LNCAP (cell line): ENCODE data around the gene NAP1L4.

Experiments
- CTCF ChIP-seq: fragments of 450-650 bp; IDR thresholded peaks from 2 replicates; pipeline ENCODE4 v1.5.1; 2017; ENCODE audit warnings: mild to moderate bottlenecking

Gene NAP1L4

GRCh38 chr11:2989551-2989950 is 2.6 kb downstream of the NAP1L4 start:
- TF ChIP-seq CTCF: no peak

DNA sequence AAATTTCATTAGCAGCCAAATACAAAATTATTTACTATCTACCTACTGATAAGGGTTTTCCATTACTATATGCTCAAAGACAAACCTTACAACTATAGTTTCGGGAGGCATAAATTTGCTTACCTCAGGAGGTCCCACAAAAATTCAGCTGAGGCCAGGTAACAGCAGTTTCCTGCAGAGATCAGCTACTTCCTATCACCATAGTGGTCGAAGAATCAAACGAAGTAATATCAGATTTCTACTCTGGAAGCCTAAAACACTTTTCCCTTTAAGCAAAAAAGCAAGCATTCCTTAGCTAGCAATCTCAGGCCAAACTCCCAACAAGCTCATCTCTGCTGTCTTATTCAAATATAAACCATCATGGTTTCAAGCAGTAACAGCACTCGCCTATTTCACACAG is 3.1 kb downstream of the NAP1L4 start:
- no peak for TF ChIP-seq CTCF

DNA sequence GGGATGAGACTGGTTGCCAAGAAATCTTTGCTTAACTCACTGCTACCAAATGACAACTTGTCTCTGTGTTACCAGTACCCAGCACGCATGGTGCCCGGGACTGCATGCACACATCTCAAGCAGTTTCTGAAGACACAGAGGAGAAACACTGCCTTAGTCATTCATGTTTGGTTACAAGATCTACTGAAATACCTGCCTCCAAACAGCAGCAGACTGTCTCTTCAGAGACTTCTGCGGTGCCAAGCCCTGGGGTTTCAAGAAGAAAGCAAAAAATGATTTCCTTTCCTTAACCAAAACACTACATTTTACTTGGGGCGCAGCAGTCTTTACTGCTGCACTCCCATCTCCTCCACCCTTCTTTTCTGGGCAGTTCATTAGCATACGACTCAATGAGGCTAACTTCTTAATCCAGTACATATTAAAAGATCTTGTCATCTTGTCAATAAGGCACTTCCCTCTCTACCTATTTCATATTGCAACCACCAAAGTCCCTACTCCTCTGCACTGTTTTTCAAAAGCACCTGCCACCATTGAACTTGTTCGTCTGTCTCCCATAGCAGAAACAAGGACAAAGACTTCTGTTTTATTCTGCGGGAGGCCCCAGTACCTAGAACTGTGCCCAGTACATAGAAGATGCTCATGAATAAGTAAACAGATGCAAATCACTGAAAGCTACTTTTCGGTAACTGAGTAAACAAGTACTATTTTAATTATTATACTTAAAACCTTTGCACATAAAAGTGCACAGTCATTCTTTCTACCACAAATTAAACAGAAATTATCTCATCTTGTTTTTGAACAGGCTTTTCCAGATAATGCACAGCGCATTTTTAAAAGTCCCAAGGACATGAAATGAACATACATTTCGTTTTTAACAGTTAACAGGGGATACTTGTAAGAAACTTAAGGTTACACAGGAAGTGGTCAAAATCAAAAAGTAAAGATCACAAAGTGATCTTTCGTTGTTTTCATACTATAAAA is 4.0 kb downstream of the NAP1L4 start:
- no peak for TF ChIP-seq CTCF

DNA sequence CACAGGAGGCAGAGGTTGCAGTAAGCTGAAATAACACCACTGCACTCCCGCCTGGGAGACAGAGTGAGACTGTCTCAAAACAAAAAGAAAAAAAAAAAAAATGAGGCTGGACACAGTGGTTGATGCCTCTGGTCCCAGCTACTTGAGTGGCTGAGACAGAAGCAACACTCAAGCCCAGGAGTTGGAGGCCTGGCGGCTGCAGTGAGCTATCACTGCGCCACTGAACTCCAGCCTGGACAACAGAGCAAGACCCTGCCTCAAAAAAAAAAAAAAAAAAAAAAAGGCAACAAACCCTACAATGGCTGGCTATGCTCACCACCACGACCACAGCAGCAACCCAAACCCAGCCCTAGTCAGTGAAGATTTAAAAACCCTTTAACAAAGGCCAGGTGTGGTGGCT is 8.2 kb downstream of the NAP1L4 start:
- TF ChIP-seq CTCF: no peak

GRCh38 chr11:2982214-2982613 is 9.9 kb downstream of the NAP1L4 start:
- TF ChIP-seq CTCF: no peak

DNA sequence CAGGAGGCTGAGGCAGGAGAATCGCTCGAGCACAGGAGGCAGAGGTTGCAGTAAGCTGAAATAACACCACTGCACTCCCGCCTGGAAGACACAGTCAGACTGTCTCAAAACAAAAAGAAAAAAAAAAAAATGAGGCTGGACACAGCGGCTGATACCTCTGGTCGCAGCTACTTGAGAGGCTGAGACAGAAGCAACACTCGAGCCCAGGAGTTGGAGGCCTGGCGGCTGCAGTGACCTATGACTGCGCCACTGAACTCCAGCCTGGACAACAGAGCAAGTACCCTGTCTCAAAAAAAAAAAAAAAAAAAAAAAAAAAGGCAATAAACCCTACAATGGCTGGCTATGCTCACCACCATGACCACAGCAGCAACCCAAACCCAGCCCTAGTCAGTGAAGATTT is 11.0 kb downstream of the NAP1L4 start:
- no peak for TF ChIP-seq CTCF

DNA sequence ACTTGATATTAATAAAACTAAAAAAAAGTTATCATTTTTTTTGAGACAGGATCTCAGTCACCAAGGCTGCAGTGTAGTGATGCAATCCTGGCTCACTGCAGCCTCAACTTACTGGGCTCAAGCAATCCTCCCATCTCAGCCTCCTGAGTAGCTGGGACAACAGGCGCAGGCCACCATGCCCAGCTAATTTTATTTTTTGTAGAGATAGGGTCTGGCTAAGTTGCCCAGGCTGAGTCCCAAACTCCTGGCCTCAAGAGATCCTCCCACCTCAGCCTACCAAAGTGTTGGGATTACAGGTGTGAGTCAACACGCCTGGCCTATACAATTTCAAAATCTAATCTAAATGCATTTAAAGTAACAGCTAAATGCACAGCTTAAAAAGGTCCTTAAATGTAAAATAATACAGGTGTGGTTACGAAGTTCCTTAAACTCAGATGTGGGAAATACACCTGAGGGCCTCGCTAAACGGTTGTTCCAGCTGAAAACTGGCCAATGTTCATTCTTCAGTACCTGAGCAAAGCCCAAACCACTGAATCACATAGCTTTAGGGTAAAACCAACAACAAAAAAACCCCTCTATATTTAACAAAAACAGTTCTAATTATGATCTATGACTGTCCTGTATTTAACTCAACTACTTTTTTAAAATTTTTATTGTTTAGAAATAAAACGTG is 11.8 kb downstream of the NAP1L4 start:
- no peak for TF ChIP-seq CTCF
